NCI-H510A (cell line): ENCODE data around the gene PCBP3.
A peak's percentile ranks its signal among the peaks of the same experiment; 100 is the strongest.
"Not testable (repeated sequence)": the region's sequence is repeated elsewhere in the genome, so short reads cannot be mapped to it uniquely, and the experiment has no call there.

Experiments used
- DNase-seq: peaks from one replicate; lab custom pipeline; 2025; lab: John Stamatoyannopoulos, UW

PCBP3 gene

DNA sequence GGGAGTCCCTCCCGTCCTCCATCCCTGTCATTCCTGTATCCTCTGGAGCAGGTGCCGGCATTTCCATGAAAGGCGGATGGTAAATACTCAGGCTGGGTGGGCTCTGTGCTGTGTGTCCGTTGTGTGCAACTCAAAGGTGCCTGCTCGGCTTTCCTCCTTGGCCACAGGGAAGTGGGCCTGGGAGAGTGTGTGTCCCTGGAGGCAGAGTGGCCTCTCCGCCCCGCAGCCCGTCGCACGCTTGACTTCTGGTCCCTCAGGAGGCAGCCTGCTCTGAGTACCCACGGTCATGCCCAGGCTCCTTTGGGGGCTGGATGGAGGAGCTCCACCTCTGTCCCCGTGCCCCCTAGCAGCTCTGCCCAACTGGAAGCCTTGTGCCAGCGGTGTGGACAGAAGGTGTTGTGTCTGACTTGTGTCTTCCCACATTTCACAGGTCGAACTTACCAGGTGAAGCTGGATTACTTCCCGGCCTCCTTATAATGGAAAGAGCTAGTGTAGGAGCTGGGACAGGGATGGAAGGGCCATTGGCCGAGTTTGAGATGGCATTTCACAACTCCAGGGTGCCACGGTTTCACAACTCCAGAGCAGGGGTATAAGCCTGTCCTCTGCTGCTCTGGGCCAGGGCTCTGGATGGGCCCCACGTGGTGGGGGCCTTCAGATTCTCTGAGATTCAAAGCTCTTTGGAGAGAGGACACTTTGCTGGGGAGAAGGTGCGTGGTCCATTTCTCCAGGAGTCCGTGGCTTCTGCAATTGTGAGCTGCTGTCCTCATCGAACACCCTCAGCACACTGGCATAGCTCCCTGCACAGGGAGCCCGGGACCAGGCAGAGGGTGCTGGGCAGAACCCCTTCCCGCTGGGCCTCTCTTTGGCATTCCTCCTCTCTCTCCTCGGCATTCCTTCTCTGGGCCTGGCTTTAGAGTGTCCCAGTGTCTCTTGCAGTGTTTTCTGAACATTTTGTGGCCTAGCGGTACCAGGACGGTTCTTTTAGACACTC, 185.3 kb downstream of the PCBP3 start:
- no peak for DNase-seq

DNA sequence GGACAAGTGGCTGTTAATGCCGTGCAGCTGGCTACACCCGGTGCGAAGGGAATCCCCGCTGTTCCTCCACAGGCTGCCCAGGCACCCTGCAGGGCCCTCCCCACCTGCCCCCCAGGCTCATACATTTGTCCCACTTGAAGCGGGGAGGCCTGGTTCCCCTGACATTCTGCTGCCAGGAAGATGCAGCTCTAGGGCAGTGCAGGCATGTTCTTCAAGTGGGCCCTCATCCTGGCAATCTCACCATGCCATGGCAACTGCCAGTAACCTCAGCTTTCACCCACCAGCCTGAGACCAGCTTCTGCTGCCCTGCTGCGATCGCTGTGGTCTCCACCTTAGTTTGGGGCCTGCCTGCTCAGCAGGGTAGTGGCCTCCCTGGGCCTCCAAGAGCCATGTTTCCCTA, 186.1 kb downstream of the PCBP3 start:
- no peak for DNase-seq

DNA sequence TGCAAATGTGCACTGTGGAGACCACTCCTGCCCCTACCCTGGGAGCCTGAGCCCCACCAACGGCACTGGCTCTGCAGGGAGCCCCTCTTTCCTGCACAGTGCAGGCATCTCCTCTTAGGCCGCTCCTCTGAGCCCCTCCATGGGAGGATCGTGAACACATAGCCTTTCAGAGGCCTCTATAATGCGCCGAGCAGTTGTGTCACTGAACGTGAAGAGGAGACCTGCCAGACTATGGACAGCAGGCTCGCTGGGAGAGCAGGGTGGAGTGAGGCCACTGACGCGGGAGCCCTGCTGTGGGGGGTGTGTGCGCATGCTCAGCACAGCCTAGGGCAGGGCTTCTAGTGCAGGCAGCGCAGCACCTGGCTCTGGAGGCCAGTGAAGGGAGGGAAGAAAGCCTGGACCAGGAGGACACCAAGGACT, 186.7 kb downstream of the PCBP3 start:
- DNase-seq = peak; percentile 53

DNA sequence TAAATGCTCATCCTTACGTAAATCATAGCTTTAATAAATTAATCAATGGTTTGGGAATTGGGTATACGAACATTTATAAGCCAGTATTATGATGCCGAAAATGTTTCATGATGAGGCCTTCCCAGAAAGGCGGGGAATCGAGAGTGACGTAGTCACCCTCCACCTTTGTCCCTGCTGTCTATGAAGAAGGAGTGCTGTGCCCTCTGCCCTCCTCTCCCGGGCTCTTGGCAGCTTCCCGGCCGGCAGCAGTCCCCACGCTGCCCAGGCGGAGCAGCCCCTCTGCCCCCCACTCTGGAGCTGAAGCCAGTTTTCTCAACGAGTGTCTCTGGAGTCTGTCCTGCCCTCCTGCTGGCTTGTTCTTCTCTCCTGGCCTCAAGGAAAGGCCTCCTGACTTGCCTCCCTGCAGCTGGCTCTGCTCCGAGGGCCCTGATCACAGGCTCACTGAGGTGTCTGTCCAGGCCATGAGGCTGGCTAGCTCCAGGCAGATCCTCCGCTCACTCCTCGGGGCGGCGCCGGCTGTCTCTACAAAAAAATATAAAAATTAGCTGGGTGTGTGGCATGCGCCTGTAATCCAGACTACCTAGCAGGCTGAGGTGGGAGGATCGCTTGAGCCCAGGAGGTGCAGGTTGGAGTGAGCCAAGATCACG, 187.3 kb downstream of the PCBP3 start:
- DNase-seq = no peak

DNA sequence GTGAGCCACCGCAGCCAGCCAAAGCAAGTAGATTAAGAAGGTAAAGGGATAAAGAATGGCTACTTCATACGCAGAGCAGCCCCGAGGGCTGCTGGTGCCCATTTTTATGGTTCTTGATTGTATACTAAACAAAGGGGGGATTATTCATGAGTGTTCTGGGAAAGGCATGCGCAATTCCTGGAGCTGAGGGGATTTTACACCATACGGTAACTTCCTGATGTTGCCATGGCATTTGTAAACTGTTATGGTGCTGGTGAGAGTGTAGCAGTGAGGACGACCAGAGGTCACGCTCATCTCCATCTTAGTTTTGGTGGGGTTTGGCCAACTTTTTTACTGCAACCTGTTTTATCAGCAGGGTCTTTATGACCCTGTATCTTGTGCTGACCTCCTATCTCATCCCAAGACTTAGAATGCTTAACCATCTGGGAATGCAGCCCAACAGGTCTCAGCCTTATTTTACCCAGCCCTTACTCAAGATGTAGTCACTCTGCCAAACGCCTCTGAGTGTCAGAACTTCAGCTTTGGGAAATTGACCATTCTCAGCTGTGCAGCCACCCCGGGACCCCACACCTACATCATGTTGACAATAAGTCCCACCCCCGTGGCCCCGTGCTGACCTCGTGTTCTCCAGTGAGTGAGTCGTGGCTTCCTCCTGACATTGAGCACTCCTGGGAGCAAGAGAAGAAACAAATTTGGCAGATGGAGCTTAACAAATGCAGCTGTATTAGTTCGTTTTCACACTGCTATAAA, 188.6 kb downstream of the PCBP3 start:
- DNase-seq = no peak

DNA sequence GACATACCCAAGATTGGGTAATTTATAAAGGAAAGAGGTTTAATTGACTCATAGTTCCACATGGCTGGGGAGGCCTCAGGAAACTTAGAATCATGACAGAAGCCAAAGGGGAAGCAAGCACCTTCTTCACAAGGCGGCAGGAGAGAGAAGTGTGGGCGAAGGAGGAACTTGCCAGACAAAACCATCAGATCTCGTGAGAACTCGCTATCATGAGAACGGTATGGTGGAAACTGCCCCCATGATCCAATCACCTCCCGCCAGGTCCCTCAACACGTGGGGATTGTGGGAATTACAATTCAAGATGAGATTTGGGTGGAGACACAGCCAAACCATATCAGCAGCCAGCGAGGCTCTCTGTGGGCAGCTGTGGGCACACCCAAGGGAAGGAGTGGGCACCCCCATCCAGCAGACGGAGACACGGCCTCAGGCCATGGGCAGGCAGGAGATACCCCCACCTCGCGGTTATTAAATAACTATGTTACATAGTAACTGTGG, 189.3 kb downstream of the PCBP3 start:
- not testable (repeated sequence) for DNase-seq

DNA sequence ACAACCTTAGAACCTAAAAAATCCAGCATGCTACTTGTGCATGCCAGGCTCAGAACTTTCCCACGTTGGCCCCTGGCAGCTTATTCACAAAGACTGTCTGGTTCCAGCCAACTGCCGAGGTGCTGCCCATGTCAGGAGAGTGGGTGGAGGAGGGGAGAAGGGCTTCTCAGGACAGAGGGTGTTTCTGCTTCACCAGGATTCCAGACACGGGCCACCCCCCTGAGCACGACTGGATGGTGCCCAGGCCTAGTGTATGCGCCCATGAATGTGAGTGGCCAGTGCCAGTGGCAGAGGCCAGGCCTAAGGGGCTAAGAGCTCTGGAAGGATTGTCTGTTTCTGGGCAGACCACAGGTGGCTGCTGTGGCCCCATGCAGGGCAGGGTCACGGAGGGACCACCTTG, 189.9 kb downstream of the PCBP3 start:
- DNase-seq = no peak

DNA sequence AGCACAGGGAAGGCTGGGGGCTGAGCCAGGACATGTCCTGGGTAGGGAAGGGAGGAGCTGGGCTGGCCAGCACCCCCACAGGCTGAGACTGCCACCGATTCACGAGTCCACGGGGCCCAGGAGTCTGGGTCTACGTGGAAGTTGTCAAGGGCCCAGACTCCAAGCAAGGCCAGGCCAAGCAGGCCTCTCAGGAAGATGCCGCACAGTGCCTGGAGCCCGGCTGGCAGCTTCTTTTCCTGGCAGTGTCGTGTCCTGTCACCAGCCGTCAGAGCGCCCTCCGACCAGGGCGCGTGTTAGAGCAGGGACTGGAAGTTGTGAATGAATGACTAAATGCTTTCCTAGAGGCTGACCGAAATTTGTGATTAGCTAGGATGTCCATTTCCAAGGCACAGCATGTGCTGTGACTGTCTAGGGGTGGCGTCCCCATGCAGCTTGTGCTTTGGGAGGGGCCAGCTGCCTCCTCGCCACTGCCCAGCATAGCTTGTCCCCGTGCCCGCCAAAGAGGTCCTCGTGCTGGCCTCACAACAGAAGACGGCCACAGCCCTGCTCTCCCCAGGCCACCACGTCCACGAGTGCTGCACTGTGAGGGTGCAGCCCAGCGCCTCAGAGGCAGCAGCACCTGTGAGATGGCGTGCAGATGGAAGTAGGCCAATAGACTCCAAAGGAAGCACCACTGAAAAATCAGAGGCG, 190.6 kb downstream of the PCBP3 start:
- DNase-seq = no peak

DNA sequence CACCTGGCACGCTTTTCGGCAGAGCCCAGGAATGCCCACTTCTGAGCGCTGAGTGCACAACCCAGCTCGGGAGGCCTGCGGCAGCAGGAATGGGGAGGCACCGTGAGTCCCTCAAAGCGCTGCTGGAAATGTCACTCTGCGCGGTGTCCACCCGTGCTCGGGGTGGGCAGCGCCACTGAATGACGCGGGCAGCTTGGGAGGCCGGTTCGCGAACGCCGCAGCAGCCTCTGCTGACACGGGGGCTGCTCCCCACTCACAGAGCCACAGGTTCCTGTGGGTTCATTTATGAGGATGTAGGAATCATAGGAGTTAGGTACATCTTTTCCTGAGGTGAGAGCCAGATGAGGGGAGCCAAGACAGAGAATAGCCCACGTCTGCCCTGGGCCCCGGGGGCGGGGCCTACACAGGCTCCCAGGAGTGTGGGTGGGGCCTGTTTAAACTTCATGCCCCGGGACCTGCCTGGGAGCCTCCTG, 191.3 kb downstream of the PCBP3 start:
- DNase-seq = no peak

DNA sequence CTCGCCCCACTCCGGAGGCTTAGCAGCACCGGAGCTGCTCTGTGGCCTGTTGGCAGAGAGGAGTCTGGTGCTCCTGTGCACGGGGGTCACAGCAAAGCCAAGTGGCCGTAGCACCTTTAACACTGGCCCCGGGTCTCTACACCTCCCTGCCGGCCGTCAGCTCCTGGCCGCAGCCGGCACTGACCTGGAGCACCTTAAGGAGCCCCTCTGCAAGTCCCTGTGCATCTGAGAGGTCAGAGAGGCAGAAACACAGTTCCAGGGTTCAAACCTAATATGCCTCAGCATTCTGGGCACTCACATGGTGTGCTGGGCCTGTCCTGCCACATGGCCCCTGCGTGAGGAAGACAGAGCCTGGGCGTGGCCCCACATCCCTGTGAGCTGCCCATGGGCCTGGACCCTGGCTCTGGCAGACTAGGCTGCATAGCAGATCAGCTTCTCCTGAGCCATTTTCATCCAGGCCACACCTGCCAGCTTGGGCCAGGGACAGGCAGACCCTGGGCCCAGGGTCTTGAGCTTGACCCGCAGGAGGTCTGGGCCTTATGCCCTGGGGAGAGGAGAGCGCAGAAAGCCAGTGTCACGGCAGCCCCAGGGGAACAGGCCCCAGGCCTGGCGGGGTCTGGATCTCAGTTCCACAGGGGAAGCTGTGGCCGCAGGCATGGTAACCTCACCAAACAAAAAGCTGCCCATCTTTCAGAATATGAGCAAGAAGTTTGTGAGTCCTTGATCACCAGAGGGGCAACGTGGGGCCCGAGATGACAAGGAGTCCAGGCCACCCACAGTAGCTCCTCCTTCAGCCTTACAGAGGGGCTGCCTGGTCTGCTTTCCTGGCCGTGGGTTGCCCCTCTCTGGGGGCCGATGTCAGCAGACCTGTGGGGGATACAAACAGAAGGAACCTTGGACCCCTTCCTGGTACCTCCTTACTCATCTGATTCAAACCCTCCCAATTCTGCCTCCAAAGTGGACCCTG, 192.1 kb downstream of the PCBP3 start:
- DNase-seq = no peak

DNA sequence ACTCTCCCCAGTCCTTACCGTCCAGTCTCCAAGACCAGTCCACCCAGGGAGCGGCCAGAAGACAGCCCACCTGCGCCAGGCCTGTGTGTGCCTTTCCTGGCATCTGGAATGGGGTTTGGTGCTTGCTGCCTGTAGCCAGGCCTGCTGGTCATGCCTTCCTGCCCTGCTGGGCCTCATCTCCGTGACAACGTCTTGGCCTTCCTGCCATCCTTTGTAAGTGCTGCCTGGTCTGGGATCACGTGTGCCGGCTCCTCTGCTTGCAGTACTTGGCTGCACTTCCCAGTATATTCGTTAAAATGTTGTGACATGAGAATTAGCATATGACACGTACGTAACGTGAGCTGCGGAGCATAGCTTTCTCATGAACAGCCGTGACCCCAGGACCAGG, 192.7 kb downstream of the PCBP3 start:
- no peak for DNase-seq

DNA sequence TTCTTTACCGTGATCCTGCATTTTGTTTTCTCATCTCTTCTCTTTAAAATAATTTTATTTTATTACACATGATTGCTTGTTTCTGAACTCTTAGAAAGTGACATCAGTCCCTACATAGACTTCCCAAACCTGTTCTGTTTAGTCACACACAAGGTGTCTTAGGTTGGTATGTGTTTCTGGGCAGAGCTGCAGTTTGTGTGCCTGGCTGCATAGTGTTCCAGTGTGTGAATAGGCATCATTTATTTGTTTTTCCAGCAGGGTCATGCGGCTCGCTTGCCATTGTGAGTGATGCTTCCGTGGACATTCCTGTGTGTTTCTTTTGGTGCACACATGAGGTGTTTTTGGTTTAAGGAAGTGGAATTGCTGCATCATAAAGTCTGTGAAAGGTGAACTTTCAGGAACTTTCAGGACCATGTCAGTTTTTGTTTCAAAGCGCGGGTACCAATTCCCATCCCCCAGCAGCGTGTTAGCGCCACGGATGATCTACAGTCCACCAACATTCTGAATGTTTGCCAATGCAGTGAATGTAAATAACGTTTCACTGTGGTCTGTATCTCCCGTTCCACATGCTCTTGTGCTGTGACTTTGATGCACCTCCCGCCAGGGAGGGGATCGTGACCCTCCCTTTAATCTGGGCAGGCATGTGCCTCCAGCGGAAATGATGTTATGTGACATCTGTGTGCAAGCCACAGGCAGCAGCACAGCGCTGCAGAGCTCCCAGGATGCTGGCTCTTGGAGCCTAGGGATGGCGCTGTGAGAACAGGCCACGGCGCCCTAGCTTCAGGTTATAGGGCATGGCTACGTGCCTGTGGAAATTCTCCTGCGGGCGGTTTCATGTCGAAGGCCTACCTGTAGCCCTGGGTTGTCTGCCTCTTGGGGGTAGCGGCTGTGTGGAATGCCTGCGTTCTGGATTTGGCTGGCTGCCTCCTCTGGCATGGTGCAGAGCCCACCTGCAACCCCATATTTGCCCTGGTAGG, 193.5 kb downstream of the PCBP3 start:
- no peak for DNase-seq

DNA sequence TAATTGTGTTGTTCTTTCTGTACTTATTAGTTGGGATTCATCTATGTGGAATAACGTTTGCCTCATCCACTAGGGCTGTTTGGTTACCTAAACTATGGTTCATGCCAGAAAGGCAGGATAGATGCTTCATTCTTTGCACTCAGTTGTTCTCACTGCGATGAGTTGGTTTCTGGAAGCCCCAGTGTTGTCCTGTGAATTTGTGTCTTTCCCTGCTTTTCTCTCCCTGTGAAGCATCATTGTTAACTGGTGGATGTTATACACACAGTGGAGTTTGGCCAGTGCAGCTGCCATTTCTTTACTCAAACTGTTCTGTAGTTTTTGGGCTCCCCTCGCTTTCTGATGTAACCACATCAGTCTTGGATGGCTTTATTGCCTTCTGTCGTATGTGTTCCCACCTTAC, 194.4 kb downstream of the PCBP3 start:
- DNase-seq = no peak

DNA sequence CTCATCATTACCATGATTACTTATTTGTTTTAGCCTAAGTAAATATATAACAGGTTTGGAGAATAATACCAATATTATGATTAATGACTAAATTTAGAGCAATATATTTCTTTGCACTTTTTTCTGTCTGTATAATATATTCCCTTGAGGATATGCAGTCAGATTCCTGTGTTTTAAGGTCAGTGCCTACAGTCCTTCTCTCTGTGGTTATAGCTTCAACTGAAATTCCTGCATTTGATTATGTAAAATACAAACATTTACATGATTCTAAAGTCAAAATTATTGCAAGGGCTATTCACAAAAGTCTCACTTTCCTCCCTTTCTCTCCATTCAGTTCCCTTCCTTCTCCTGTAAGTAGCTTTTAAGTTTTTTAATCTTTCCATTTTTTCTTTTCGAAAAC, 195.1 kb downstream of the PCBP3 start:
- no peak for DNase-seq

DNA sequence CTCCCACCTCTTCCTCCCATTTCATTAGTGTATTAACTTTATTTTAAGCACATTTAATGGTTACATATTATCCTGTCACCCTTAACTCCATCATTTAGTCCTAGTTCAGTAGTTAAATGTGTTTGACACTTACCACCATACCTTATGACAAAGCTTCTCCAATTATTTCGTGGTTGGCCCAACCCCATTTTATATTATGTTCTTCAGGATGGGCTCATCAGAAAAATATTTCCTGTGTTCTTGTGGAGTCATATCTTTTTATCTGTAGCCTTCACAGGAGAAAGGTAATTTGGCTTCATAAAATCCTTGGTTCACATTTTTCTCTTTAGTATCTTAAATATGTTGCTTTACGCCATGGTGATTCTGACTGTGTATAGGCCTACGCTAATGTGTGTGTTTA, 195.7 kb downstream of the PCBP3 start:
- no peak for DNase-seq

DNA sequence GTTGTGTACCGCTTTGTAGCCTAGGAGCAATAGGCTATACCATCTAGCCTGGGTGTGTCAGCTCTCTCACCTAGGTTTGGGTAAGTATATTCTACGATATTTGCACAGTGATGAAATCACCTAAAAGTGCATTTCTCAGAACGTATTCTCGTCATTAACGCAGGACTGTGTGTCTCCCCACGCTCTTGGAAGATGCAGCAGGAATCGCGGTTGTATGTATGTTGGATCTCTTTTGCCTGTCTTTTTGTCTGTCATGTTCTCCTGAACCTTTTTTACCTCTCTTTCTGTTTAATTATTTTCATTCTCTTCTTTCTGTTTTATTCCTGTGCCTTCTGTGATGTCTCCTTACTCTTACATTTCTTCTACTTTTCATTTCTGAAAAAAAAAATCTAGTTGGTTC, 197.5 kb downstream of the PCBP3 start:
- no peak for DNase-seq

DNA sequence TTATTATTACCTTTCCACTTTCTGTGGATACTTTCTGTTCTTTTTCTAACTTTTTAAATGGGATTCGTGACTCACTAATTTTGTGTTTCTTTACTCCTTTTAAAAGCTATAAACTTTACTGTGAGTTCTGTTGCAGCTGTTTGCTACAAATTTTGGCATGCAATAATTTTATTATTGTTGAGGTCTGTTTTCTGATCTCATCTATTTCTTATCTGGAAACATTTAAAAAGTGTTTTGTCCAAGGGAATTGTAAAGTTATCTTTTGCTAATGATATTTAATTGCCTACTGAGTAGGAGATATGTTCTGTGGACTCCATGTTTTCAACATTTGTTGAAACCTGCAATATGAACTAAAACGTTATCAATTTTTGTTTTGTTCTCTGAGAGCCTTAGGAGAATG, 199.9 kb downstream of the PCBP3 start:
- DNase-seq = no peak

DNA sequence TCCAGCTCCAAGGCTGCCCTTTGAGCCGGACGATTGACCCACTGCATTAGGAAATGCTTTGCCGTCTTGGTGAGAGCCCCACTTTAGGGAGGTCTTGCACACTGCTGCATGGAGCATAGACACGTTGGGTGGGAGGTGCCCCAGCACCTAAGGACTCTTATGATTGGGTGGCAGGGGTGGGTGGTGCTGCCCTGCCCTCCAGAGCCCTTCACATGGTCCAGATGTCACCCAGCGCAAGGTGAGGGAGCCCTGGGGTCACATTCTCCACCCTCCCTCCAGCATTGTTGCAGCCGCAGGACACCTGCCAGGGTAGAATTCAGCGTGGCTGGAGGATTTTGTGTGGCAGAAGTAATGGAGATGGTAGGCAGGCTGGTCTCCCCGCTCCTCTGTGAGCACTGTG, 200.7 kb downstream of the PCBP3 start:
- DNase-seq = no peak

DNA sequence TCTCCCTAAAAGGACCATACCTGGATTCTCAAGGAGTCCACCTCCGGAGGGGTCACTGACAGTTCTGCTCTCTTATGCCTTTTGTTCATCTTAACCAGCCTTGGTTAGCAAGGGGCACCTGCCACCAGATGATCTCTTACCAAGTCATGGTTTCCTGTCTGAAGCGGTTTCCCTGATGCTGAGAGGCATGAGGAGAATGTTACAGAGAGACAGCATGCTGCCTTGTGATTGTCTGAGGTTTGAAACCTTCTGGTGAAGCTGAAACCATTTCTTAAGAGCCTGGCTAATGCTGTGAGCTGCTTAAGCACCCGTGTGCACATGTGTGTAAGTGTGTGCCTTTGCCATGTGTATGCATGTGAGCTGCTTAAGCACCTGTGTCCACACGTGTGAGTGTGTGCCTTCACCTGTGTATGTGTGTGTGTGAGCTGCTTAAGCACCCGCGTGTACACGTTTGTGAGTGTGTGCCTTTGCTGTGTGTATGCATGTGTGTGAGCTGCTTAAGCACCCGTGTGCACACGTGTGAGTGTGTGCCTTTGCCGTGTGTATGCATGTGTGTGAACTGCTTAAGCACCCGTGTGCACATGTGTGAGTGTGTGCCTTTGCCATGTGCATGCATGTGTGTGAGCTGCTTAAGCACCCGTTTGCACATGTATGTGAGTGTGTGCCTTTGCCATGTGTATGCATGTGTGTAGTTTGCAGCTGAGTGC, 201.7 kb downstream of the PCBP3 start:
- DNase-seq = no peak
